Ovary (tissue), 9 donors: Measurements from ENCODE around the gene ZC3H6. TPM values are rescaled to one million over a fixed set of nuclear protein-coding genes. Genes with fewer than 3 reads are reported as not detected.
A peak's percentile ranks its signal among the peaks of the same experiment; 100 is the strongest.
"Not testable (repeated sequence)": the region's sequence is repeated elsewhere in the genome, so short reads cannot be mapped to it uniquely, and the experiment has no call there.

Experiments used
- DNase-seq, 5 donors: peaks; one replicate each; pipeline ENCODE4 v3.0.0-alpha.2; 2019 to 2020
- H3K27ac ChIP-seq, 2 donors: fragments of 200-600 bp; one replicate each; pipeline versions ENCODE4 v1.5.1 to v1.8.0; 2019 to 2022
- H3K27me3 ChIP-seq: fragments of 200-600 bp; one replicate; pipeline ENCODE4 v1.8.0; 2022
- H3K36me3 ChIP-seq: fragments of 200-600 bp; sonication (generic); one replicate; pipeline ENCODE4 v1.5.1; 2019
- H3K4me1 ChIP-seq: one replicate; pipeline ENCODE4 v1.8.1; 2013; ENCODE audit warnings: mild to moderate bottlenecking, moderate library complexity; ENCODE audit not compliant: insufficient read depth
- H3K4me3 ChIP-seq: fragments of 200-600 bp; sonication (generic); one replicate; pipeline ENCODE4 v1.5.1; 2017
- H3K9me3 ChIP-seq, 2 donors: fragments of 200-600 bp in 1 of 2; sonication (generic) in 1 of 2; one replicate each; pipeline versions ENCODE4 v1.5.1 to v1.8.1; 2013 to 2019; ENCODE audit warnings: mild to moderate bottlenecking in 1 of 2, moderate library complexity in 1 of 2
- EP300 ChIP-seq: sonication (generic); formaldehyde crosslinking; IDR thresholded peaks from one replicate; pipeline ENCODE4 v1.6.1; 2017; ENCODE audit warnings: antibody characterized with exemption
- POLR2A ChIP-seq: fragments of 450-650 bp; IDR thresholded peaks from one replicate; pipeline ENCODE4 v1.6.1; 2017; ENCODE audit warnings: antibody characterized with exemption, mild to moderate bottlenecking, moderate library complexity
- WGBS, 3 donors: extraction: QIAGEN DNeasy Blood & Tissue Kit in 1 of 3; methylation state at CpG; one replicate each; pipeline versions ENCODE4 v1.1.5 to v1.1.7; 2013 to 2017; 5-methylcytosine and 5-hydroxymethylcytosine counted together
- intact Hi-C, 4 donors: fragments of 100-400 bp; cut with DNase I; formaldehyde crosslinking; loops; one replicate each; pipeline versions ENCODE4 v1.11.0 to v1.15.1; 2022 to 2023
- polyA plus RNA-seq, 2 donors: library from polyadenylated mRNA; stranded (reverse); fragments of 200-250 nt in 1 of 2; fragments of 350-450 nt in 1 of 2; fragmentation: Illumina TruSeq in 1 of 2; extraction: RNeasy Lipid Tissue Mini Kit (QIAGEN cat#74804) in 1 of 2; gene quantifications; one replicate each; pipeline ENCODE4 v1.2.3, GENCODE V29; 2013 to 2014
- total RNA-seq, 7 donors: library from RNA; depleted of rRNA in 2 of 7; stranded (reverse); fragments of >200 nt in 2 of 7; fragmentation: NEBNext Ultra II Directional in 3 of 7; extraction: Animal tissue kit (Norgen Biotek cat#: 25700) in 3 of 7; gene quantifications; one replicate each; pipeline versions ENCODE4 v1.1.0 to v1.2.4, GENCODE V29; 2016 to 2023
- TF ChIP-seq, protein P1 (sequence below), 3 donors: fragments of 450-650 bp in 2 of 3; fragments of 200-600 bp in 1 of 3; IDR thresholded peaks; one replicate each; pipeline versions ENCODE4 v1.5.1 to v1.8.0; 2016 to 2022; ENCODE audit warnings: antibody characterized with exemption in 3 of 3, mild to moderate bottlenecking in 1 of 3
- donor health status: DM: no; HTN: no; CAD: no; lungs with moderate emphysema.
- donor health status: DM: no; HTN: no; CAD: no.
- donor health status: Bipolar disorder and iron deficiency.
- donor health status: DM: yes; HTN: yes; CAD: no.
- donor health status: DM: no; HTN: no; CAD: no.
- donor health status: DM: yes; HTN: yes; CAD: no.

ZC3H6 gene
- total and polyA plus RNA-seq, 9 donors = 4.6 to 30.1 (median 19.2) TPM

DNA sequence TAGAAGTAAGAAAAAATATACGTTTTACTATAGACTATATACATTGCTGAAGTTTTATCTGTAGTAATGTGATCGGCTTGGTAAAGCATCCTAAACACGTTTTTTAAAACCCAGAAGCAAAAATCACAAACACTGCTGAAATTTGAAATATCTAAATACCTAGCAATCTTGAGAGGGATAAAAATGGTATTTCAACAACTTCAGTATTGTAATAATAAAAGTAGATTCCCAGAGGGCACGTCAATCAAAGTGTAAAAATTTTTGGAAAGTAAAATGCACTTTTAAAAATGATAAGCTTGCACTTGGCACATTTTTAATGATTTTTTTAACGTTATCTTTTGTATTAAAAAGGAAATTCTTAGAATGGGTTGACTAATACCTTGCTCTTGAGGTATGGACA lies 1.6 kb downstream of the ZC3H6 start:
- 27 to 60% (median 38%) methylated on average over 5 of the region's 5 CpGs for WGBS, 3 donors
- Histone ChIP-seq H3K9me3 (no peaks in the 10 kb centered on the region), H3K36me3 (no peaks in the 10 kb centered on the region), H3K4me1 (peaks cover 2% of the 10 kb centered on the region), H3K27me3 (no peaks in the 10 kb centered on the region), H3K4me3 (no peak overlapping the region), H3K27ac (peak overlapping the region in 1 of 2 donors; percentile 99)
- TF ChIP-seq POLR2A (no peak), EP300 (no peak)
- TF ChIP-seq, protein P1, sequence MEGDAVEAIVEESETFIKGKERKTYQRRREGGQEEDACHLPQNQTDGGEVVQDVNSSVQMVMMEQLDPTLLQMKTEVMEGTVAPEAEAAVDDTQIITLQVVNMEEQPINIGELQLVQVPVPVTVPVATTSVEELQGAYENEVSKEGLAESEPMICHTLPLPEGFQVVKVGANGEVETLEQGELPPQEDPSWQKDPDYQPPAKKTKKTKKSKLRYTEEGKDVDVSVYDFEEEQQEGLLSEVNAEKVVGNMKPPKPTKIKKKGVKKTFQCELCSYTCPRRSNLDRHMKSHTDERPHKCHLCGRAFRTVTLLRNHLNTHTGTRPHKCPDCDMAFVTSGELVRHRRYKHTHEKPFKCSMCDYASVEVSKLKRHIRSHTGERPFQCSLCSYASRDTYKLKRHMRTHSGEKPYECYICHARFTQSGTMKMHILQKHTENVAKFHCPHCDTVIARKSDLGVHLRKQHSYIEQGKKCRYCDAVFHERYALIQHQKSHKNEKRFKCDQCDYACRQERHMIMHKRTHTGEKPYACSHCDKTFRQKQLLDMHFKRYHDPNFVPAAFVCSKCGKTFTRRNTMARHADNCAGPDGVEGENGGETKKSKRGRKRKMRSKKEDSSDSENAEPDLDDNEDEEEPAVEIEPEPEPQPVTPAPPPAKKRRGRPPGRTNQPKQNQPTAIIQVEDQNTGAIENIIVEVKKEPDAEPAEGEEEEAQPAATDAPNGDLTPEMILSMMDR (IDR thresholded peaks at IDR 0.05) = no peak
- no peak for DNase-seq
- intact Hi-C loops = no loop called here

DNA sequence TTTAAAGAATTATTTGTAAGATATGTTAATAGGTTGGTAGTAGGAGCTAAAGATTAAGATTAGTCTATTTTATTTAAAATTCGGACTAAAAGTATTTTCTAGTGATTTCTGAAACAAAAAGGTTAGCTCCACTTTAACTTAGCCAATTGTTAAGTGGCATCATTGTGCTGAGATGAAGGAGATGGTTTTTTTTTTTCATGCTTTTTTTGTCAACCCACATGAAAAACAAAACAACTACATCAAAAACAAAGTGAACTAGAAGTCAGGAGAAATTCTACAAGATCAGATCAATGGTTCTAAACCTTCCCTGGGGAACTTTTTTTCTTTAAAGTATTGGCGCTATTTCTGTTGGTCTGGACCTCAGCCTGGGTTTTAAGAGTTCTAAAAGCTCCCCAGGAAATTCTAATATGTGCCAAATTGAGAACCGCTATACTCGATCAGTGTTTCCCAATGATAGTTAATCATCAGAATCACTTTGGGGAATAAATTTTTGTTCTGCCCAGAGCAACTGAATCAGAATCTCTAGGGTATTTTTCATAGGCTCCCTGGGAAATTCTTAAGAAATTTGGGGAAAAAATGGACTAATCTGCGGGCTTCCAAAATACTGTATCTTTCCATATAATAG lies 2.3 kb downstream of the ZC3H6 start:
- H3K4me3 ChIP-seq = no peak overlapping the region
- TF ChIP-seq, protein P1 (IDR thresholded peaks at IDR 0.05) = no peak
- TF ChIP-seq EP300 (no peak), POLR2A (no peak)
- peaks cover 2% of the 10 kb centered on the region for H3K4me1 ChIP-seq
- H3K27ac ChIP-seq = no peak overlapping the region
- no peaks in the 10 kb centered on the region for H3K27me3 ChIP-seq
- WGBS, 3 donors = 79 to 85% (median 84%) methylated on average over 5 of the region's 5 CpGs
- DNase-seq = no peak
- H3K36me3 ChIP-seq = no peaks in the 10 kb centered on the region
- no peaks in the 10 kb centered on the region for H3K9me3 ChIP-seq
- intact Hi-C loops = no loop called here

DNA sequence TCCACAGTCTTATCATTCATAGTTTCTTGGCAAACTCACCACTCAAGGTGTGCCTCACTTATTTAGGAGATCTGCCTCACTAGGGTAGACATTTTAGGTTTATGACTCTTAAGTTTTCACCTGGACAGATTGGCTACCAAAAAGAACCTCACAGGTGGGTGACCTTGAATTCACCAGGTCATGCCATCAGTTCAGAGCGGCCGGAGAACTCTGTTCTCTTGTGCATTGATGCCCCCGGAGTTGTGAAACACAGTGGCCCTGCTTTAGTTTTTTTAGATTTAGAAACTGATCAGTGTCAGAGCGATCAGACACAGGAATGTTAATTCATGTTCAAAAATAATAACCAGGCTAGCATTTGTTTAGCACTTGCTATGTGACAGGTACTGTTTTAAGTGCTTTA lies 6.7 kb downstream of the ZC3H6 start:
- H3K36me3 ChIP-seq, H3K27me3 ChIP-seq, H3K4me3 ChIP-seq, H3K4me1 ChIP-seq, H3K9me3 ChIP-seq, DNase-seq, intact Hi-C loops, H3K27ac ChIP-seq: not testable (repeated sequence)
- 93 to 97% (median 96%) methylated on average over 4 of the region's 4 CpGs for WGBS, 3 donors

DNA sequence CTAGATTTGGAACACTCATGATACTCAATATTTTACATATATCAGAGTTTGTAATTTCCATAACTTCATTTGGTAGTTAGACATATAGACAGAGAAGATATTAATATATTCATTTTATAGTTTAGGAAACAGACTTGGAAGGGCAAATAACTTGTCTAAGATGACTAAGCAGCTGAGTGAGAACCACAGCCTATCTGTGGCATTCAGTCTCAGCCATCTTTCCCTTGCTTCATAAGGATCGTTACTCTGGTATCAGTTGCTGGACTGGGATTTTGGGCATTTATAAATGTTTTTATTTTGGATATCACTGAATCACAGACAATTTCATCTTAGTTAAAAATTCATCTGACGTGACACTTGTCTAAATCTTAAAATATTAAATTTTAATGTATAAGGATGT lies 8.1 kb downstream of the ZC3H6 start:
- H3K9me3 ChIP-seq, H3K27me3 ChIP-seq, DNase-seq, H3K36me3 ChIP-seq, H3K4me3 ChIP-seq, intact Hi-C loops, H3K4me1 ChIP-seq, H3K27ac ChIP-seq: not testable (repeated sequence)
- WGBS, 3 donors = 47 to 83% (median 60%) methylated on average over 2 of the region's 2 CpGs

DNA sequence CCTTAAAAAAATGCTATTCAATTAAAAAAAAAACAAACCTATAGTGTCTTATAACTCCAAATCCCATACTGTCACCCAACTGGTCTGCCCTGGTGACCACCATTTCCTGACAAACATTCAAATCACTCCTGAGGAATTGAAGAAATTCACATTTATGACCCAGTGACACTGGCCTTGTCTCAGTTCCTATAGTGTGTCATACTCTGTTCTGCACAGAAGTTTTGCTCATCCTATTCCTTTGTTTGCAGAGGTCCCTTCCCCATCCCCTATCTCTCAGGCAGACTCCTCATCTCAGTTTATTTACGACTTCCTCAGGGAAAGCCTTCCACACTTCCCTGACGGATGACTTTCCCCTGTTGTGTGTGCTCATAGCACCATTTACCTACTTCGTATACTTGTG lies 14.7 kb downstream of the ZC3H6 start:
- intact Hi-C loops = no loop called here
- 73 to 92% (median 84%) methylated on average over 3 of the region's 3 CpGs for WGBS, 3 donors
- DNase-seq = no peak
- no peak overlapping the region for H3K27ac ChIP-seq
- no peaks in the 10 kb centered on the region for H3K9me3 ChIP-seq
- no peaks in the 10 kb centered on the region for H3K27me3 ChIP-seq
- H3K4me1 ChIP-seq = peaks cover 2% of the 10 kb centered on the region
- H3K36me3 ChIP-seq = no peaks in the 10 kb centered on the region
- TF ChIP-seq POLR2A (no peak), EP300 (no peak)
- TF ChIP-seq, protein P1 (IDR thresholded peaks at IDR 0.05) = no peak
- H3K4me3 ChIP-seq = no peak overlapping the region
